Left lung (tissue), 10 donors: ENCODE data around the gene WDR17. TPM values are rescaled to one million over a fixed set of nuclear protein-coding genes. Genes with fewer than 3 reads are reported as not detected.

ENCODE experiments used
- ATAC-seq: fragments of 200-7000 bp; cut with Tn5 transposase; one replicate; pipeline ENCODE4 v1.9.1; 2020; ENCODE audit warnings: moderate library complexity
- DNase-seq, 4 donors: peaks; one replicate each; pipeline ENCODE4 v3.0.0-alpha.2; 2013 to 2020
- H3K27ac ChIP-seq, 2 donors: fragments of 200-600 bp; sonication (generic) in 1 of 2; one replicate each; pipeline versions ENCODE4 v1.5.0 to v1.8.0; 2020 to 2021
- H3K27me3 ChIP-seq, 2 donors: fragments of 200-600 bp; sonication (generic) in 1 of 2; one replicate each; pipeline versions ENCODE4 v1.5.0 to v1.8.0; 2020 to 2021
- H3K36me3 ChIP-seq, 2 donors: fragments of 200-600 bp; sonication (generic) in 1 of 2; one replicate each; pipeline versions ENCODE4 v1.5.0 to v1.8.0; 2020 to 2021
- H3K4me1 ChIP-seq, 2 donors: fragments of 200-600 bp; one replicate each; pipeline ENCODE4 v1.8.0; 2021
- H3K4me3 ChIP-seq, 2 donors: fragments of 200-600 bp; sonication (generic) in 1 of 2; one replicate each; pipeline versions ENCODE4 v1.5.0 to v1.8.0; 2020 to 2021; ENCODE audit warnings: mild to moderate bottlenecking in 1 of 2
- H3K9me3 ChIP-seq, 2 donors: fragments of 200-600 bp; sonication (generic) in 1 of 2; one replicate each; pipeline versions ENCODE4 v1.5.0 to v1.8.0; 2020 to 2021
- intact Hi-C, 2 donors: fragments of 100-400 bp; cut with DNase I; formaldehyde crosslinking; loops; one replicate each; pipeline versions ENCODE4 v1.11.2 to v1.14.2; 2022
- polyA plus RNA-seq, 6 donors: library from polyadenylated mRNA; unstranded; fragments of 120-200 nt; gene quantifications; one replicate each; pipeline ENCODE4 v1.2.1, GENCODE V29; 2013; ENCODE audit not compliant: insufficient read length in 6 of 6
- total RNA-seq, 2 donors: library from RNA; stranded (reverse); fragmentation: NEBNext Ultra II Directional; extraction: Animal tissue kit (Norgen Biotek cat#: 25700); gene quantifications; one replicate each; pipeline ENCODE4 v1.2.1, GENCODE V29; 2021
- TF ChIP-seq, protein P1 (sequence below), 2 donors: fragments of 200-600 bp; sonication (generic) in 1 of 2; IDR thresholded peaks; one replicate each; pipeline versions ENCODE4 v1.5.0 to v1.8.0; 2021; ENCODE audit warnings: antibody characterized with exemption in 2 of 2
- donor health status: DM: no; HTN: yes; CAD: no.
- donor health status: DM: no; HTN: no; CAD: no.

The WDR17 gene
- total and polyA plus RNA-seq, 8 donors, result 4.2 to 10.7 (median 7.9) TPM

DNA sequence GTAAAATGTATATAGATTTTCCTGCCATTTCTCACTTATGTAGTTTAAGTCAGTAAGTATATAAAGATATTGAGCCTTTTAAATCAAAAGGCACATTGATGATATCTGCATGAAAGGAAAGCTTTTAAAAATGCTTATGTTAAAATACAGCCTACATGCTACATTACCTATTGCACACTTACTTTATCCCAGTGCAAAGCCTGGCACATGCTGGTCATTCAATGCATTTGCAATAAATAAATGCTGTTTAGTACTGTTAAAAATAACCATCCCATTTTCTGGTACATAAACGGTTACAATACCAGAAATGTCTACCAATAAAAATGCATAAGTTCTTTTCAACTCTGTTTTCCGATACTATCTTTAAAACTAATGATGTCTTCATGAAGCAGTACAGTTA, 151.9 kb downstream of the WDR17 start:
- Histone ChIP-seq H3K4me3 (no peak overlapping the region), H3K4me1 (no peaks in the 10 kb centered on the region), H3K9me3 (no peaks in the 10 kb centered on the region), H3K36me3 (no peaks in the 10 kb centered on the region), H3K27me3 (no peaks in the 10 kb centered on the region), H3K27ac (no peak overlapping the region)
- intact Hi-C loops, result no loop called here
- DNase-seq, result no peak
- TF ChIP-seq, protein P1, sequence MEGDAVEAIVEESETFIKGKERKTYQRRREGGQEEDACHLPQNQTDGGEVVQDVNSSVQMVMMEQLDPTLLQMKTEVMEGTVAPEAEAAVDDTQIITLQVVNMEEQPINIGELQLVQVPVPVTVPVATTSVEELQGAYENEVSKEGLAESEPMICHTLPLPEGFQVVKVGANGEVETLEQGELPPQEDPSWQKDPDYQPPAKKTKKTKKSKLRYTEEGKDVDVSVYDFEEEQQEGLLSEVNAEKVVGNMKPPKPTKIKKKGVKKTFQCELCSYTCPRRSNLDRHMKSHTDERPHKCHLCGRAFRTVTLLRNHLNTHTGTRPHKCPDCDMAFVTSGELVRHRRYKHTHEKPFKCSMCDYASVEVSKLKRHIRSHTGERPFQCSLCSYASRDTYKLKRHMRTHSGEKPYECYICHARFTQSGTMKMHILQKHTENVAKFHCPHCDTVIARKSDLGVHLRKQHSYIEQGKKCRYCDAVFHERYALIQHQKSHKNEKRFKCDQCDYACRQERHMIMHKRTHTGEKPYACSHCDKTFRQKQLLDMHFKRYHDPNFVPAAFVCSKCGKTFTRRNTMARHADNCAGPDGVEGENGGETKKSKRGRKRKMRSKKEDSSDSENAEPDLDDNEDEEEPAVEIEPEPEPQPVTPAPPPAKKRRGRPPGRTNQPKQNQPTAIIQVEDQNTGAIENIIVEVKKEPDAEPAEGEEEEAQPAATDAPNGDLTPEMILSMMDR (IDR thresholded peaks at IDR 0.05), result no peak
- ATAC-seq, result no peak

DNA sequence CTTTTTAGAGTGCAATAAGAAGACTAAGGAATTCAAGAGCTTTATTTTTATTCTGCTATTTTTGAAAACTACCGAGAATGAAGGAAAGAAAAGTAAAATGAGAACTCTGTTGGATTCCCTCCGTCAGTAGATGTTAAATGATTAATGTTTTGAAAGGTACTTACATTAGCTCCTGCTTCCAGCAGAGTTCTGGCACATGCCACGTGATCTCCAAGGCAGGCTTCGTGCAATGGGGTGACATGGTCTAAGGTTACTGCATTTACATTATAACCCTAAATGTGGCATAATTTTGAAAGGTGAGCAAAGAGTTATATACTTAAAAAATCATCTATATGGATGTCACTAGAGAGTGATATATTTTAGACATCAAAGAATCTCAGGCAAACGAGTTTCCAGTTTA, 156.5 kb downstream of the WDR17 start:
- H3K4me3 ChIP-seq, result no peak overlapping the region

DNA sequence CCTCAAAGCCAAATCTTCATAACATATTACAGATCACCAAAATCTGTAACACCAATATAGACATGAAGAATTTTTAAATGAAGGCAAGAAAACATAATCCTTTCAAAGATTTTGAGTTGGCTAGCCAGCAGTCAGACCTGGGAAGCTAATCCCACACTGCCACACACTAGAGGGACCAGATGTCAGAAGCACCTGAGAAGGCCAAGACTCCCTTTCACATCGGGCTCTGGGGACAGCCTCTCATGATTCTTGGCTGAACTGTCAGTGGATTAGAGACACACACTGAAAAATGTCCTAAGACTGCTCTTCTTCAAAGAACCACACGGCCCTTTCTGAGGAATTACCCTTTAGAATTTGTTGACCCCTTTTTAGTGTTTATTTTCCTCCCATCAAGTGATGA, 157.9 kb downstream of the WDR17 start:
- Histone ChIP-seq H3K27ac (no peak overlapping the region), H3K4me3 (no peak overlapping the region), H3K36me3 (no peaks in the 10 kb centered on the region), H3K4me1 (no peaks in the 10 kb centered on the region), H3K9me3 (no peaks in the 10 kb centered on the region), H3K27me3 (no peaks in the 10 kb centered on the region)
- ATAC-seq (no peak), DNase-seq (no peak)
- TF ChIP-seq, protein P1 (IDR thresholded peaks at IDR 0.05), result no peak
- intact Hi-C loops, result no loop called here

More for the DNA sequence above, 156.5 kb downstream of the WDR17 start:
- DNase-seq (no peak), ATAC-seq (no peak)
- Histone ChIP-seq H3K36me3 (no peaks in the 10 kb centered on the region), H3K9me3 (no peaks in the 10 kb centered on the region), H3K4me1 (no peaks in the 10 kb centered on the region), H3K27me3 (no peaks in the 10 kb centered on the region), H3K27ac (no peak overlapping the region)
- TF ChIP-seq, protein P1 (IDR thresholded peaks at IDR 0.05), result no peak
- intact Hi-C loops, result no loop called here

DNA sequence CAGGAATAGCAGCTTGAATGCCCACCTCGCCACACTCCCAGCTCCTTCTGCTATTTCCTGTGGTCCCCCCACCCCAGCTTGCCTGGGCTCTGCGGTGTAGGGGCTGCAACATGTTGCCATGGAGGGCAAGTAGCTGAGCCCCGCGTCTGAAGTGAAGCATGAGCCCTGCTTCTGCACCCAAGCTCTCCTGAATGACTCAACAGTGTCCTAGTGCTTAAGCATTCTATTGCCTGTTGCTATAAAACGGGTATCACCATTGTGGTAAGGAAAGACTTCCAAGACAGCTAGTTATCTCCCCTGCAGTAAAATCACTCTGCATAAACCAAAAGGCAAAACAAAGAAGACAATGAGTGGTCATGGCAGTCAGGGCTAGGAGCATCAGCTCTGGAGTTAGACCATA, 161.1 kb downstream of the WDR17 start:
- Histone ChIP-seq H3K9me3 (no peaks in the 10 kb centered on the region), H3K4me3 (no peak overlapping the region), H3K27me3 (no peaks in the 10 kb centered on the region), H3K27ac (no peak overlapping the region), H3K4me1 (no peaks in the 10 kb centered on the region), H3K36me3 (no peaks in the 10 kb centered on the region)
- no peak for DNase-seq
- TF ChIP-seq, protein P1 (IDR thresholded peaks at IDR 0.05), result no peak
- intact Hi-C loops, result no loop called here
- ATAC-seq, result no peak

DNA sequence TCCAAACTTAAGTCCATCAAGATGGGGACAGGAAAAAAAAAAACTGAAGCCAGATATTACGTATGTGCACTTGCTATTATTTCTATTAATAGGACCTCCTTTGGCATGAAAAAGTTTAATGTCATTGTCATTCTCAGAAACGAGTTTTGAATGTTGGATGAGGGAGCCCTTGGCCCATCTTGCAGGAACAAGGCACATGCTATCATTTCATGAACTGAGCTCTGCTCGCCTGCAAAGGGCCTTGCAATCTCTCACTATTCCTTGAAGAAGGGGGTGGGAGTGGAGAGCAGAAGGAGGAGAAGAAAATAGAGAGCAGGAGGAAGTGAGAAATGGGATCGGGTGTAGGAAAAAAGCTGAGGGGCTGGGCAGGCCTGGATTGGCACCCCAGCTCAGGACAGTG, 164.0 kb downstream of the WDR17 start:
- DNase-seq (no peak), ATAC-seq (no peak)
- Histone ChIP-seq H3K4me3 (no peak overlapping the region), H3K9me3 (no peaks in the 10 kb centered on the region), H3K27ac (no peak overlapping the region), H3K36me3 (no peaks in the 10 kb centered on the region), H3K4me1 (no peaks in the 10 kb centered on the region), H3K27me3 (no peaks in the 10 kb centered on the region)
- TF ChIP-seq, protein P1 (IDR thresholded peaks at IDR 0.05), result no peak
- intact Hi-C loops, result no loop called here

Other genes starting within 250 kb of the WDR17 start
- under 1 TPM; 0.20 to 0.84 TPM for gene SPATA4, start 129.7 kb downstream of the WDR17 start, total RNA-seq
- gene SPATA4, start 129.7 kb downstream of the WDR17 start, polyA plus RNA-seq, result 1 to 10 TPM in 4 of 6 donors, under 1 TPM in 2; 0.51 to 1.9 (median 1.1) TPM
- not detected for gene ASB5, start 203.4 kb downstream of the WDR17 start, total RNA-seq
- under 1 TPM in 5 of 6 donors, not detected in 1; 0.18 to 0.28 (median 0.24) TPM for gene ASB5, start 203.4 kb downstream of the WDR17 start, polyA plus RNA-seq